GM11168 (cell line): Measurements from ENCODE around the gene GPR78.

ENCODE experiments used
- in situ Hi-C: fragments of 300-500 bp; cut with MboI; formaldehyde crosslinking; loops from one replicate; pipeline ENCODE4 v1.12.0; 2022; ENCODE audit warnings: low sequenced_read_pairs; ENCODE audit not compliant: unreplicated experiment

Gene GPR78

GRCh38 chr4:8545439-8545765 lies 34.8 kb upstream of the GPR78 start:
- in situ Hi-C loops: no loop called here

GRCh38 chr4:8546766-8547107 lies 33.5 kb upstream of the GPR78 start:
- in situ Hi-C loops: no loop called here

- in situ Hi-C loops: no loop called here
Measured at GRCh38 chr4:8547108-8547911, 32.9 kb upstream of the GPR78 start.

GRCh38 chr4:8547912-8548730 lies 32.1 kb upstream of the GPR78 start:
- in situ Hi-C loops: no loop called here

GRCh38 chr4:8548731-8549351 lies 31.4 kb upstream of the GPR78 start:
- in situ Hi-C loops: no loop called here

GRCh38 chr4:8549352-8549931 lies 30.8 kb upstream of the GPR78 start:
- in situ Hi-C loops: no loop called here

- in situ Hi-C loops: no loop called here
Measured at GRCh38 chr4:8550691-8551090, 29.5 kb upstream of the GPR78 start.

GRCh38 chr4:8552024-8552423 lies 28.2 kb upstream of the GPR78 start:
- in situ Hi-C loops: no loop called here

GRCh38 chr4:8552581-8553205 lies 27.5 kb upstream of the GPR78 start:
- in situ Hi-C loops: no loop called here

- in situ Hi-C loops: no loop called here
Measured at GRCh38 chr4:8553216-8553615, 27.0 kb upstream of the GPR78 start.

- in situ Hi-C loops: no loop called here
Measured at GRCh38 chr4:8553991-8554405, 26.2 kb upstream of the GPR78 start.

GRCh38 chr4:8554555-8555100 lies 25.6 kb upstream of the GPR78 start:
- in situ Hi-C loops: no loop called here

- in situ Hi-C loops: no loop called here
Measured at GRCh38 chr4:8555716-8556115, 24.5 kb upstream of the GPR78 start.

- in situ Hi-C loops: no loop called here
Measured at GRCh38 chr4:8556341-8557150, 23.6 kb upstream of the GPR78 start.

GRCh38 chr4:8557151-8558076 lies 22.8 kb upstream of the GPR78 start:
- in situ Hi-C loops: no loop called here

GRCh38 chr4:8558080-8558960 lies 21.9 kb upstream of the GPR78 start:
- in situ Hi-C loops: no loop called here

- in situ Hi-C loops: no loop called here
Measured at GRCh38 chr4:8559011-8559410, 21.2 kb upstream of the GPR78 start.
